Measurements from ENCODE around the gene SFSWAP. TPM values are rescaled to one million over a fixed set of nuclear protein-coding genes. Genes with fewer than 3 reads are reported as not detected.

SFSWAP gene
- total and polyA plus RNA-seq, 7 donors = 10.8 to 42.9 (median 27.8) TPM

DNA sequence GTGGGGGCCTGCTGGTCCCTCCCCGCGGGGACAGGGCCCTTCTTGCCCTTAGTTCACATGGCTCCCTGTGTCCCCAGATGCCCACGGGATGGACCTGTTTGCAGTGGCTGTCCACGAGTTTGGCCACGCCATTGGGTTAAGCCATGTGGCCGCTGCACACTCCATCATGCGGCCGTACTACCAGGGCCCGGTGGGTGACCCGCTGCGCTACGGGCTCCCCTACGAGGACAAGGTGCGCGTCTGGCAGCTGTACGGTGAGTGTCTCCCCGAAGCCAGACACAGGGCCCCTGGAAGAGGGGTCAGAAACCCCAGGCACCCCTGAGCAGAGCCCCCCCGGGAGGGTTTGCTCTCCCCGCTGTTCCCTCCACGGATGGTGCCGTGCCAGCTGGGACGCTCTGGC lies 130.7 kb downstream of the SFSWAP start:
- 94 to 95% methylated on average over 22 of the region's 22 CpGs for WGBS, 2 donors
- H3K27ac ChIP-seq = no peak overlapping the region
- no peaks in the 10 kb centered on the region for H3K36me3 ChIP-seq
- peaks cover 0 to 20% (median 5%) of the 10 kb centered on the region in 3 donors for H3K27me3 ChIP-seq
- DNase-seq = no peak
- TF ChIP-seq CTCF (IDR thresholded peaks at IDR 0.05) (no peak), POLR2A (IDR thresholded peaks at IDR 0.05) (no peak)
- no peaks in the 10 kb centered on the region for H3K9me3 ChIP-seq
- no peak overlapping the region for H3K4me3 ChIP-seq
- no peaks in the 10 kb centered on the region for H3K4me1 ChIP-seq
- intact Hi-C loops (cut with DNase I) = no loop called here

DNA sequence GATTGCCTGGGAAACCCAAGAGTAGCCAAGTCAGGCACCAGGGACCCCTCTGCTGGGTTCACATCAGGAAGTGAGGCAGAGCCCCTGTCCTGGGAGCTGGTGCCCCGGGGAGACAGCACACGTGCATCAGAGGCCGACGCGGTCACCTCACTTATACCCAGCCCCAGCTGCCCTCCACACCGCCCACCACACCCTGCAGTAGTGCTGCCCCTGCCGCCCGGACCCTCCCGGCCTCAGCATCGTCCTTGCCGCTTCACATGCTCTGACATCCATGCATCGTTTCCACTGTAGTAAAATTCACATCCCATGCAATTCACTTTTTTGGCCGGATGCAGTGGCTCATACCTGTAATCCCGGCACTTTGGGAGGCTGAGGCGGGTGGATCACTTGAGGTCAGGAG lies 131.3 kb downstream of the SFSWAP start:
- 84 to 89% methylated on average over 15 of the region's 15 CpGs for WGBS, 2 donors
- H3K27ac ChIP-seq = no peak overlapping the region
- no peak for DNase-seq
- no peak for TF ChIP-seq CTCF (IDR thresholded peaks at IDR 0.05)
- no peak for TF ChIP-seq POLR2A (IDR thresholded peaks at IDR 0.05)
- no peak for TF ChIP-seq EP300 (IDR thresholded peaks at IDR 0.05)
- TF ChIP-seq POLR2AphosphoS5 (IDR thresholded peaks at IDR 0.05) = no peak
- H3K36me3 ChIP-seq = no peaks in the 10 kb centered on the region
- H3K4me1 ChIP-seq = no peaks in the 10 kb centered on the region
- H3K4me3 ChIP-seq = no peak overlapping the region
- intact Hi-C loops (cut with DNase I) = no loop called here
- H3K9me3 ChIP-seq = no peaks in the 10 kb centered on the region
- H3K27me3 ChIP-seq = peaks cover 0 to 14% (median 5%) of the 10 kb centered on the region in 3 donors

- Histone ChIP-seq H3K36me3 (no peaks in the 10 kb centered on the region), H3K4me1 (no peaks in the 10 kb centered on the region), H3K9me3 (no peaks in the 10 kb centered on the region), H3K27me3 (peaks cover 0 to 4% (median 3%) of the 10 kb centered on the region in 3 donors), H3K27ac (no peak overlapping the region), H3K4me3 (no peak overlapping the region)
- no peak for DNase-seq
- no peak for TF ChIP-seq EP300 (IDR thresholded peaks at IDR 0.05)
- TF ChIP-seq POLR2AphosphoS5 (IDR thresholded peaks at IDR 0.05) = no peak
- no peak for TF ChIP-seq CTCF (IDR thresholded peaks at IDR 0.05)
- no peak for TF ChIP-seq POLR2A (IDR thresholded peaks at IDR 0.05)
- intact Hi-C loops (cut with DNase I) = no loop called here
- 88 to 92% methylated on average over 16 of the region's 16 CpGs for WGBS, 2 donors
Measured at GRCh38 chr12:131843527-131843926, 132.6 kb downstream of the SFSWAP start.

- Histone ChIP-seq H3K9me3 (no peaks in the 10 kb centered on the region), H3K27me3 (no peaks in the 10 kb centered on the region), H3K4me3 (no peak overlapping the region), H3K27ac (no peak overlapping the region), H3K36me3 (no peaks in the 10 kb centered on the region), H3K4me1 (no peaks in the 10 kb centered on the region)
- WGBS, 2 donors = 89 to 94% methylated on average over 11 of the region's 11 CpGs
- intact Hi-C loops (cut with DNase I) = no loop called here
- TF ChIP-seq POLR2A (IDR thresholded peaks at IDR 0.05) = no peak
- no peak for TF ChIP-seq EP300 (IDR thresholded peaks at IDR 0.05)
- TF ChIP-seq POLR2AphosphoS5 (IDR thresholded peaks at IDR 0.05) = no peak
- TF ChIP-seq CTCF (IDR thresholded peaks at IDR 0.05) = no peak
- DNase-seq = no peak
Measured at GRCh38 chr12:131844140-131844539, 133.2 kb downstream of the SFSWAP start.

- Histone ChIP-seq H3K36me3 (no peaks in the 10 kb centered on the region), H3K4me3 (no peak overlapping the region), H3K27me3 (no peaks in the 10 kb centered on the region), H3K9me3 (no peaks in the 10 kb centered on the region), H3K27ac (no peak overlapping the region), H3K4me1 (no peaks in the 10 kb centered on the region)
- 92% methylated on average over 25 of the region's 25 CpGs for WGBS, 2 donors
- intact Hi-C loops (cut with DNase I) = no loop called here
- no peak for DNase-seq
- TF ChIP-seq POLR2A (IDR thresholded peaks at IDR 0.05) (no peak), POLR2AphosphoS5 (IDR thresholded peaks at IDR 0.05) (no peak), CTCF (IDR thresholded peaks at IDR 0.05) (no peak), EP300 (IDR thresholded peaks at IDR 0.05) (no peak)
Measured at GRCh38 chr12:131844656-131845055, 133.8 kb downstream of the SFSWAP start.

Measured in sigmoid colon (tissue), 7 donors.